Colonic mucosa (tissue), 4 donors: ENCODE results near the gene ITGAX. TPM values are rescaled to one million over a fixed set of nuclear protein-coding genes. Genes with fewer than 3 reads are reported as not detected.
A peak's percentile ranks its signal among the peaks of the same experiment; 100 is the strongest.
"Not testable (repeated sequence)": the region's sequence is repeated elsewhere in the genome, so short reads cannot be mapped to it uniquely, and the experiment has no call there.

Experiments used
- DNase-seq: peaks from one replicate; pipeline ENCODE4 v3.0.0-alpha.2; 2020
- H3K27ac ChIP-seq: fragments of 200-600 bp; one replicate; pipeline ENCODE4 v1.8.0; 2021
- H3K27me3 ChIP-seq: fragments of 200-600 bp; one replicate; pipeline ENCODE4 v1.8.0; 2021
- H3K36me3 ChIP-seq: fragments of 200-600 bp; one replicate; pipeline ENCODE4 v1.8.0; 2021
- H3K4me1 ChIP-seq: fragments of 200-600 bp; one replicate; pipeline ENCODE4 v1.8.0; 2021; ENCODE audit warnings: mild to moderate bottlenecking
- H3K4me3 ChIP-seq: fragments of 200-600 bp; one replicate; pipeline ENCODE4 v1.8.0; 2021
- H3K9ac ChIP-seq, 2 donors: one replicate each; pipeline ENCODE4 v1.7.0; 2013; ENCODE audit warnings: control low read depth in 2 of 2, low read depth in 2 of 2, low read length in 2 of 2
- H3K9me3 ChIP-seq: fragments of 200-600 bp; one replicate; pipeline ENCODE4 v1.8.0; 2021
- CTCF ChIP-seq: fragments of 200-600 bp; IDR thresholded peaks from one replicate; pipeline ENCODE4 v1.8.0; 2022; ENCODE audit warnings: antibody characterized with exemption, mild to moderate bottlenecking
- intact Hi-C: fragments of 100-400 bp; cut with DNase I; formaldehyde crosslinking; loops from one replicate; pipeline ENCODE4 v1.14.1; 2022
- total RNA-seq, 2 donors: library from RNA; stranded (reverse); fragmentation: NEBNext Ultra II Directional in 1 of 2; extraction: Animal tissue kit (Norgen Biotek cat#: 25700) in 1 of 2; gene quantifications; one replicate each; pipeline ENCODE4 v1.2.1, GENCODE V29; 2021
- donor health status: healthy.
- donor health status: DM: no; HTN: no; CAD: no.
- donor health status: DM: no; HTN: no; CAD: no.

Gene ITGAX
- total RNA-seq, result 1 to 10 TPM; 1.4 to 5.9 TPM

GRCh38 chr16:31354394-31355291 is at the start of gene ITGAX:
ITGAX (plus strand) TSS chr16:31355176; CDS start chr16:31355255, 79 bp downstream.
- Histone ChIP-seq H3K27ac (no peak within 1 kb of the TSS), H3K4me3 (no peak within 1 kb of the TSS), H3K36me3 (no peaks in the 10 kb centered on the region), H3K9me3 (no peaks in the 10 kb centered on the region), H3K27me3 (no peaks in the 10 kb centered on the region), H3K9ac (no peak within 1 kb of the TSS), H3K4me1 (no peaks in the 10 kb centered on the region)
- intact Hi-C loops, result no loop called here
- peak; percentile 49 for DNase-seq
- TF ChIP-seq CTCF, result no peak

- intact Hi-C loops, result no loop called here
Measured at GRCh38 chr16:31305219-31305618, 49.8 kb upstream of the ITGAX start.

DNA sequence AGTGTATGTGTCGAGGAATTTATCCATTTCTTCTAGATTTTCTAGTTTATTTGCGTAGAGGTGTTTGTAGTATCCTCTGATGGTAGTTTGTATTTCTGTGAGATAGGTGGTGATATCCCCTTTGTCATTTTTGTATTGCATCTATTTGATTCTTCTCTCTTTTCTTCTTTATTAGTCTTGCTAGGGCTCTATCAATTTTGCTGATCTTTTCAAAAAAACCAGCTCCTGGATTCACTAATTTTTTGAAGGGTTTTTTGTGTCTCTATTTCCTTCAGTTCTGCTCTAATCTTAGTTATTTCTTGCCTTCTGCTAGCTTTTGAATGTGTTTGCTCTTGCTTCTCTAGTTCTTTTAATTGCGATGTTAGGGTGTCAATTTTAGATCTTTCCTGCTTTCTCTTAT is 46.6 kb upstream of the ITGAX start:
- H3K9ac ChIP-seq, H3K4me1 ChIP-seq, H3K36me3 ChIP-seq, DNase-seq, H3K27me3 ChIP-seq, H3K27ac ChIP-seq, intact Hi-C loops, H3K9me3 ChIP-seq, H3K4me3 ChIP-seq: not testable (repeated sequence)

More at GRCh38 chr16:31305219-31305618, 49.8 kb upstream of the ITGAX start:
- no peak for DNase-seq
- no peak overlapping the region for H3K27ac ChIP-seq
- H3K9me3 ChIP-seq, result no peaks in the 10 kb centered on the region
- no peak overlapping the region for H3K4me3 ChIP-seq
- no peak overlapping the region for H3K9ac ChIP-seq
- no peak for TF ChIP-seq CTCF
- no peaks in the 10 kb centered on the region for H3K4me1 ChIP-seq
- H3K27me3 ChIP-seq, result no peaks in the 10 kb centered on the region
- H3K36me3 ChIP-seq, result no peaks in the 10 kb centered on the region

- no peak overlapping the region for H3K4me3 ChIP-seq
- H3K27ac ChIP-seq, result no peak overlapping the region
- no peaks in the 10 kb centered on the region for H3K36me3 ChIP-seq
- no peak for DNase-seq
- intact Hi-C loops, result no loop called here
- H3K9ac ChIP-seq, result no peak overlapping the region
- no peak for TF ChIP-seq CTCF
- H3K27me3 ChIP-seq, result no peaks in the 10 kb centered on the region
- no peaks in the 10 kb centered on the region for H3K4me1 ChIP-seq
- H3K9me3 ChIP-seq, result no peaks in the 10 kb centered on the region
Measured at GRCh38 chr16:31322500-31322899, 32.5 kb upstream of the ITGAX start.

DNA sequence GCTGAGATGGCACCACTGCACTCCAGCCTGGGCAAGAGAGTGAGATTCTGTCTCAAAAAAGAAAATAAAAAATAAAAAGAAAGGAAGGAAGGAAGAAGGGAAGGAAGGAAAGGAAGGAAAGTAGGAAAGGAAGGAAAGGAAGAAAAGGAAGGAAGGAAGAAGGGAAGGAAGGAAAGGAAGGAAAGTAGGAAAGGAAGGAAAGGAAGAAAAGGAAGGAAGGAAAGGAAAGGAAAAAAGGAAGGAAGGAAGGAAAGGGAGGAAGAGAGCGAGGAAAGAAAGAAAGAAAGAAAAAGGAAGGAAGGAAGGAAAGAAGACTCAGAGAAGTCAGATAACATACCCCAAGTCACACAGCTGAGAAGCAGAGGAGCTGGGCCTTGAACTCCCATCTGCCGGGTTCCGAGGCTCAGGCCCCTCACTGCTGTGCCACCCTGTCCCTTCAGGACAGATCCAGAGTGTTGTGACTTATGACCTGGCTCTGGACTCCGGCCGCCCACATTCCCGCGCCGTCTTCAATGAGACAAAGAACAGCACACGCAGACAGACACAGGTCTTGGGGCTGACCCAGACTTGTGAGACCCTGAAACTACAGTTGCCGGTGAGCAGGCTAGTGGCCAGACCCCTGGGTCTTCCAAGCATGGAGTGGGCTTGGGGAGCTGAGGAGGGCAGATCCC is 30.9 kb upstream of the ITGAX start:
- no peaks in the 10 kb centered on the region for H3K9me3 ChIP-seq
- no peak for DNase-seq
- no peaks in the 10 kb centered on the region for H3K36me3 ChIP-seq
- no peak for TF ChIP-seq CTCF
- H3K27me3 ChIP-seq, result no peaks in the 10 kb centered on the region
- H3K4me1 ChIP-seq, result no peaks in the 10 kb centered on the region
- no peak overlapping the region for H3K27ac ChIP-seq
- intact Hi-C loops, result no loop called here
- H3K9ac ChIP-seq, result no peak overlapping the region
- no peak overlapping the region for H3K4me3 ChIP-seq

DNA sequence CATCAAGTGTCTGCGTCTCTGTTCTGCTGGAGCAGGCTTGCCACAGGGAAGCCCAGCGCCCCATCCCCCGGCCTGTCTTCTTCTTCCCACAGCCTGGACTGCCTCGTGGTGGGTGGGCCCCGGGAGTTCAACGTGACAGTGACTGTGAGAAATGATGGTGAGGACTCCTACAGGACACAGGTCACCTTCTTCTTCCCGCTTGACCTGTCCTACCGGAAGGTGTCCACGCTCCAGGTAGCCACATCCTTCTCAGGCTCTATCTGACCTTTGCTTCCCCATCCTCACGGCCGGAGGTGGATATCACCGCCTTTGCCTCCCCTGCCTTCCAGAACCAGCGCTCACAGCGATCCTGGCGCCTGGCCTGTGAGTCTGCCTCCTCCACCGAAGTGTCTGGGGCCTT is 29.8 kb upstream of the ITGAX start:
- Histone ChIP-seq H3K27me3 (peaks cover 1% of the 10 kb centered on the region), H3K36me3 (no peaks in the 10 kb centered on the region), H3K9ac (no peak overlapping the region), H3K4me1 (no peaks in the 10 kb centered on the region), H3K4me3 (no peak overlapping the region), H3K9me3 (no peaks in the 10 kb centered on the region), H3K27ac (no peak overlapping the region)
- DNase-seq, result no peak
- intact Hi-C loops, result no loop called here
- no peak for TF ChIP-seq CTCF
